Measurements from ENCODE around the gene TMEFF2.
"Not testable (repeated sequence)": the region's sequence is repeated elsewhere in the genome, so short reads cannot be mapped to it uniquely, and the experiment has no call there.

Gene TMEFF2

GRCh38 chr2:192124571-192124970 lies 70.2 kb downstream of the TMEFF2 start:
- TF ChIP-seq CTCF (IDR thresholded peaks at IDR 0.05; ENCODE audit: unreplicated experiment in 3 of 3) = no peak
- Mint-ChIP-seq H3K9me3 (no peaks in the 10 kb centered on the region), H3K27ac (no peak overlapping the region), H3K36me3 (ENCODE audit: low read depth) (no peaks in the 10 kb centered on the region), H3K4me1 (peaks cover 8% of the 10 kb centered on the region), H3K4me3 (no peak overlapping the region), H3K27me3 (ENCODE audit: low read depth) (no peaks in the 10 kb centered on the region)

- H3K4me3 Mint-ChIP-seq = no peak overlapping the region
- H3K27ac Mint-ChIP-seq = no peak overlapping the region
- no peak for TF ChIP-seq CTCF (IDR thresholded peaks at IDR 0.05; ENCODE audit: unreplicated experiment in 3 of 3)
- no peaks in the 10 kb centered on the region for H3K36me3 Mint-ChIP-seq (ENCODE audit: low read depth)
- peaks cover 8% of the 10 kb centered on the region for H3K4me1 Mint-ChIP-seq
- H3K27me3 Mint-ChIP-seq (ENCODE audit: low read depth) = no peaks in the 10 kb centered on the region
- H3K9me3 Mint-ChIP-seq = no peaks in the 10 kb centered on the region
Observed at GRCh38 chr2:192123847-192124246, 70.9 kb downstream of the TMEFF2 start.

- TF ChIP-seq CTCF (IDR thresholded peaks at IDR 0.05; ENCODE audit: unreplicated experiment in 3 of 3) = no peak
- Mint-ChIP-seq H3K27me3 (ENCODE audit: low read depth) (no peaks in the 10 kb centered on the region), H3K4me1 (peaks cover 8% of the 10 kb centered on the region)
Observed at GRCh38 chr2:192122946-192123345, 71.8 kb downstream of the TMEFF2 start.

GRCh38 chr2:192122141-192122540 lies 72.6 kb downstream of the TMEFF2 start:
- H3K4me3 Mint-ChIP-seq = no peak overlapping the region
- H3K27ac Mint-ChIP-seq = no peak overlapping the region
- H3K27me3 Mint-ChIP-seq (ENCODE audit: low read depth) = no peaks in the 10 kb centered on the region
- peaks cover 4% of the 10 kb centered on the region for H3K9me3 Mint-ChIP-seq
- no peak for TF ChIP-seq CTCF (IDR thresholded peaks at IDR 0.05; ENCODE audit: unreplicated experiment in 3 of 3)
- no peaks in the 10 kb centered on the region for H3K36me3 Mint-ChIP-seq (ENCODE audit: low read depth)
- H3K4me1 Mint-ChIP-seq = peaks cover 8% of the 10 kb centered on the region

More at GRCh38 chr2:192122946-192123345, 71.8 kb downstream of the TMEFF2 start:
- Mint-ChIP-seq H3K36me3 (ENCODE audit: low read depth) (no peaks in the 10 kb centered on the region), H3K27ac (no peak overlapping the region), H3K9me3 (peaks cover 4% of the 10 kb centered on the region), H3K4me3 (no peak overlapping the region)

GRCh38 chr2:192119536-192119935 lies 75.2 kb downstream of the TMEFF2 start:
- Mint-ChIP-seq H3K27ac (no peak overlapping the region), H3K4me1 (peaks cover 8% of the 10 kb centered on the region), H3K4me3 (no peak overlapping the region), H3K27me3 (ENCODE audit: low read depth) (no peaks in the 10 kb centered on the region), H3K9me3 (peaks cover 9% of the 10 kb centered on the region), H3K36me3 (ENCODE audit: low read depth) (no peaks in the 10 kb centered on the region)
- TF ChIP-seq CTCF (IDR thresholded peaks at IDR 0.05; ENCODE audit: unreplicated experiment in 3 of 3) = no peak

GRCh38 chr2:192117705-192118104 lies 77.0 kb downstream of the TMEFF2 start:
- Mint-ChIP-seq H3K4me3 (no peak overlapping the region), H3K27ac (no peak overlapping the region), H3K9me3 (peaks cover 9% of the 10 kb centered on the region), H3K4me1 (no peaks in the 10 kb centered on the region), H3K36me3 (ENCODE audit: low read depth) (no peaks in the 10 kb centered on the region), H3K27me3 (ENCODE audit: low read depth) (no peaks in the 10 kb centered on the region)
- TF ChIP-seq CTCF (IDR thresholded peaks at IDR 0.05; ENCODE audit: unreplicated experiment in 3 of 3) = no peak

- not testable (repeated sequence) for H3K27me3 Mint-ChIP-seq (ENCODE audit: low read depth); H3K36me3 Mint-ChIP-seq (ENCODE audit: low read depth); H3K4me3 Mint-ChIP-seq; H3K4me1 Mint-ChIP-seq; H3K27ac Mint-ChIP-seq
- peaks cover 10% of the 10 kb centered on the region for H3K9me3 Mint-ChIP-seq
Observed at GRCh38 chr2:192111536-192111935, 83.2 kb downstream of the TMEFF2 start.
